ENCODE results near the gene PYGO1.

PYGO1 gene

GRCh38 chr15:55562601-55563000, 25.5 kb downstream of the PYGO1 start:
- H3K4me1 ChIP-seq (ENCODE audit: control insufficient read depth, insufficient read depth, low read length), result no peaks in the 10 kb centered on the region
- H3K9me3 ChIP-seq (ENCODE audit: control insufficient read depth, low read length), result no peaks in the 10 kb centered on the region
- no peaks in the 10 kb centered on the region for H3K27me3 ChIP-seq (ENCODE audit: control insufficient read depth, insufficient read depth, low read length)
- no peak overlapping the region for H3K9ac ChIP-seq (ENCODE audit: low read length)
- H3K4me3 ChIP-seq (ENCODE audit: low read length), result no peak overlapping the region
- H3K36me3 ChIP-seq (ENCODE audit: control insufficient read depth, insufficient read depth, low read length), result no peaks in the 10 kb centered on the region

- H3K9ac ChIP-seq (ENCODE audit: low read length), result no peak overlapping the region
- no peak overlapping the region for H3K4me3 ChIP-seq (ENCODE audit: low read length)
- no peaks in the 10 kb centered on the region for H3K9me3 ChIP-seq (ENCODE audit: control insufficient read depth, low read length)
- no peaks in the 10 kb centered on the region for H3K4me1 ChIP-seq (ENCODE audit: control insufficient read depth, insufficient read depth, low read length)
- H3K27me3 ChIP-seq (ENCODE audit: control insufficient read depth, insufficient read depth, low read length), result no peaks in the 10 kb centered on the region
- H3K36me3 ChIP-seq (ENCODE audit: control insufficient read depth, insufficient read depth, low read length), result no peaks in the 10 kb centered on the region
Measured at GRCh38 chr15:55555089-55555488, 33.1 kb downstream of the PYGO1 start.

- Histone ChIP-seq H3K9me3 (ENCODE audit: control insufficient read depth, low read length) (no peaks in the 10 kb centered on the region), H3K4me3 (ENCODE audit: low read length) (no peak overlapping the region), H3K36me3 (ENCODE audit: control insufficient read depth, insufficient read depth, low read length) (no peaks in the 10 kb centered on the region), H3K27me3 (ENCODE audit: control insufficient read depth, insufficient read depth, low read length) (no peaks in the 10 kb centered on the region), H3K9ac (ENCODE audit: low read length) (no peak overlapping the region), H3K4me1 (ENCODE audit: control insufficient read depth, insufficient read depth, low read length) (no peaks in the 10 kb centered on the region)
Measured at GRCh38 chr15:55552926-55553325, 35.2 kb downstream of the PYGO1 start.

- Histone ChIP-seq H3K4me3 (ENCODE audit: low read length) (no peak overlapping the region), H3K4me1 (ENCODE audit: control insufficient read depth, insufficient read depth, low read length) (no peaks in the 10 kb centered on the region), H3K36me3 (ENCODE audit: control insufficient read depth, insufficient read depth, low read length) (no peaks in the 10 kb centered on the region), H3K9me3 (ENCODE audit: control insufficient read depth, low read length) (no peaks in the 10 kb centered on the region), H3K9ac (ENCODE audit: low read length) (no peak overlapping the region), H3K27me3 (ENCODE audit: control insufficient read depth, insufficient read depth, low read length) (no peaks in the 10 kb centered on the region)
Measured at GRCh38 chr15:55552451-55552850, 35.7 kb downstream of the PYGO1 start.

GRCh38 chr15:55549305-55549704, 38.8 kb downstream of the PYGO1 start:
- Histone ChIP-seq H3K9ac (ENCODE audit: low read length) (no peak overlapping the region), H3K4me1 (ENCODE audit: control insufficient read depth, insufficient read depth, low read length) (no peaks in the 10 kb centered on the region), H3K27me3 (ENCODE audit: control insufficient read depth, insufficient read depth, low read length) (no peaks in the 10 kb centered on the region), H3K4me3 (ENCODE audit: low read length) (no peak overlapping the region), H3K36me3 (ENCODE audit: control insufficient read depth, insufficient read depth, low read length) (no peaks in the 10 kb centered on the region), H3K9me3 (ENCODE audit: control insufficient read depth, low read length) (no peaks in the 10 kb centered on the region)

GRCh38 chr15:55546718-55547117, 41.4 kb downstream of the PYGO1 start:
- Histone ChIP-seq H3K36me3 (ENCODE audit: control insufficient read depth, insufficient read depth, low read length) (no peaks in the 10 kb centered on the region), H3K4me3 (ENCODE audit: low read length) (no peak overlapping the region), H3K9ac (ENCODE audit: low read length) (no peak overlapping the region), H3K4me1 (ENCODE audit: control insufficient read depth, insufficient read depth, low read length) (no peaks in the 10 kb centered on the region), H3K9me3 (ENCODE audit: control insufficient read depth, low read length) (no peaks in the 10 kb centered on the region), H3K27me3 (ENCODE audit: control insufficient read depth, insufficient read depth, low read length) (no peaks in the 10 kb centered on the region)

GRCh38 chr15:55535436-55535835, 52.7 kb downstream of the PYGO1 start:
- no peak overlapping the region for H3K9ac ChIP-seq (ENCODE audit: low read length)
- H3K4me3 ChIP-seq (ENCODE audit: low read length), result no peak overlapping the region
- H3K4me1 ChIP-seq (ENCODE audit: control insufficient read depth, insufficient read depth, low read length), result no peaks in the 10 kb centered on the region
- H3K9me3 ChIP-seq (ENCODE audit: control insufficient read depth, low read length), result no peaks in the 10 kb centered on the region
- no peaks in the 10 kb centered on the region for H3K27me3 ChIP-seq (ENCODE audit: control insufficient read depth, insufficient read depth, low read length)
- H3K36me3 ChIP-seq (ENCODE audit: control insufficient read depth, insufficient read depth, low read length), result no peaks in the 10 kb centered on the region

GRCh38 chr15:55532944-55533343, 55.2 kb downstream of the PYGO1 start:
- Histone ChIP-seq H3K9me3 (ENCODE audit: control insufficient read depth, low read length) (no peaks in the 10 kb centered on the region), H3K4me1 (ENCODE audit: control insufficient read depth, insufficient read depth, low read length) (no peaks in the 10 kb centered on the region), H3K27me3 (ENCODE audit: control insufficient read depth, insufficient read depth, low read length) (no peaks in the 10 kb centered on the region), H3K4me3 (ENCODE audit: low read length) (no peak overlapping the region), H3K9ac (ENCODE audit: low read length) (no peak overlapping the region), H3K36me3 (ENCODE audit: control insufficient read depth, insufficient read depth, low read length) (no peaks in the 10 kb centered on the region)

- Histone ChIP-seq H3K9me3 (ENCODE audit: control insufficient read depth, low read length) (no peaks in the 10 kb centered on the region), H3K4me3 (ENCODE audit: low read length) (no peak overlapping the region), H3K4me1 (ENCODE audit: control insufficient read depth, insufficient read depth, low read length) (no peaks in the 10 kb centered on the region), H3K9ac (ENCODE audit: low read length) (no peak overlapping the region), H3K27me3 (ENCODE audit: control insufficient read depth, insufficient read depth, low read length) (no peaks in the 10 kb centered on the region), H3K36me3 (ENCODE audit: control insufficient read depth, insufficient read depth, low read length) (no peaks in the 10 kb centered on the region)
Measured at GRCh38 chr15:55530861-55531313, 57.3 kb downstream of the PYGO1 start.

- no peaks in the 10 kb centered on the region for H3K27me3 ChIP-seq (ENCODE audit: control insufficient read depth, insufficient read depth, low read length)
- H3K36me3 ChIP-seq (ENCODE audit: control insufficient read depth, insufficient read depth, low read length), result no peaks in the 10 kb centered on the region
- H3K4me1 ChIP-seq (ENCODE audit: control insufficient read depth, insufficient read depth, low read length), result no peaks in the 10 kb centered on the region
- no peak overlapping the region for H3K9ac ChIP-seq (ENCODE audit: low read length)
- H3K9me3 ChIP-seq (ENCODE audit: control insufficient read depth, low read length), result no peaks in the 10 kb centered on the region
- H3K4me3 ChIP-seq (ENCODE audit: low read length), result no peak overlapping the region
Measured at GRCh38 chr15:55528812-55529211, 59.3 kb downstream of the PYGO1 start.

GRCh38 chr15:55527150-55527549, 61.0 kb downstream of the PYGO1 start:
- Histone ChIP-seq H3K4me1 (ENCODE audit: control insufficient read depth, insufficient read depth, low read length) (no peaks in the 10 kb centered on the region), H3K9me3 (ENCODE audit: control insufficient read depth, low read length) (no peaks in the 10 kb centered on the region), H3K9ac (ENCODE audit: low read length) (no peak overlapping the region), H3K27me3 (ENCODE audit: control insufficient read depth, insufficient read depth, low read length) (no peaks in the 10 kb centered on the region), H3K4me3 (ENCODE audit: low read length) (no peak overlapping the region), H3K36me3 (ENCODE audit: control insufficient read depth, insufficient read depth, low read length) (no peaks in the 10 kb centered on the region)

GRCh38 chr15:55526559-55527036, 61.5 kb downstream of the PYGO1 start:
- Histone ChIP-seq H3K9ac (ENCODE audit: low read length) (no peak overlapping the region), H3K4me1 (ENCODE audit: control insufficient read depth, insufficient read depth, low read length) (no peaks in the 10 kb centered on the region), H3K36me3 (ENCODE audit: control insufficient read depth, insufficient read depth, low read length) (no peaks in the 10 kb centered on the region), H3K9me3 (ENCODE audit: control insufficient read depth, low read length) (no peaks in the 10 kb centered on the region), H3K27me3 (ENCODE audit: control insufficient read depth, insufficient read depth, low read length) (no peaks in the 10 kb centered on the region), H3K4me3 (ENCODE audit: low read length) (no peak overlapping the region)

- Histone ChIP-seq H3K27me3 (ENCODE audit: control insufficient read depth, insufficient read depth, low read length) (no peaks in the 10 kb centered on the region), H3K9ac (ENCODE audit: low read length) (no peak overlapping the region), H3K4me3 (ENCODE audit: low read length) (no peak overlapping the region), H3K4me1 (ENCODE audit: control insufficient read depth, insufficient read depth, low read length) (no peaks in the 10 kb centered on the region), H3K36me3 (ENCODE audit: control insufficient read depth, insufficient read depth, low read length) (no peaks in the 10 kb centered on the region), H3K9me3 (ENCODE audit: control insufficient read depth, low read length) (no peaks in the 10 kb centered on the region)
Measured at GRCh38 chr15:55522742-55523450, 65.2 kb downstream of the PYGO1 start.

Measured in mucosa of stomach (tissue), 1 donor.